Neural cell (in vitro differentiated cells): ENCODE data around the gene EDIL3. TPM values are rescaled to one million over a fixed set of nuclear protein-coding genes. Genes with fewer than 3 reads are reported as not detected.

Source experiments
- H2AFZ ChIP-seq: fragments of 200-600, 300-800 bp; sonication (generic), shearing (Covaris generic); 2 replicates; pipeline ENCODE4 v1.6.0; 2014; ENCODE audit warnings: low read depth, mild to moderate bottlenecking, antibody characterized with exemption, low read length, moderate library complexity
- H3F3A ChIP-seq: fragments of 200-600 bp; shearing (Covaris generic); 2 replicates; pipeline ENCODE4 v1.6.1; 2016; ENCODE audit warnings: mild to moderate bottlenecking, moderate library complexity, mixed read lengths, antibody characterized with exemption, low read length; ENCODE audit not compliant: insufficient read depth, poor library complexity, severe bottlenecking
- H3K27ac ChIP-seq: fragments of 200-600, 300-800 bp; sonication (generic), shearing (Covaris generic); 2 replicates; pipeline ENCODE4 v1.5.1; 2014; ENCODE audit warnings: mild to moderate bottlenecking, low read length, moderate library complexity
- H3K27me3 ChIP-seq: fragments of 300-800, 200-600 bp; sonication (generic), shearing (Covaris generic); 2 replicates; pipeline ENCODE4 v1.6.0; 2014; ENCODE audit warnings: mild to moderate bottlenecking, low read depth, low read length, moderate library complexity; ENCODE audit not compliant: insufficient read depth
- H3K36me3 ChIP-seq: fragments of 300-800, 200-600 bp; sonication (generic), shearing (Covaris generic); 2 replicates; pipeline ENCODE4 v1.5.1; 2014; ENCODE audit warnings: mild to moderate bottlenecking, antibody characterized with exemption, low read length, moderate library complexity; ENCODE audit not compliant: insufficient read depth
- H3K4me2 ChIP-seq: fragments of 300-800, 200-600 bp; sonication (generic), shearing (Covaris generic); 2 replicates; pipeline ENCODE4 v1.6.0; 2014; ENCODE audit warnings: mild to moderate bottlenecking, low read length
- H3K4me3 ChIP-seq: fragments of 300-800, 200-600 bp; sonication (generic), shearing (Covaris generic); 2 replicates; pipeline ENCODE4 v1.5.1; 2014; ENCODE audit warnings: mild to moderate bottlenecking, low read length, moderate library complexity
- H3K79me2 ChIP-seq: fragments of 200-600 bp; shearing (Covaris generic); replicated peaks from 2 replicates; pipeline ENCODE4 v1.6.0; 2014; ENCODE audit warnings: mild to moderate bottlenecking, low read length, moderate library complexity; ENCODE audit not compliant: insufficient read depth
- H3K9ac ChIP-seq: fragments of 300-800, 200-600 bp; sonication (generic), shearing (Covaris generic); 2 replicates; pipeline ENCODE4 v1.6.1; 2016; ENCODE audit warnings: mild to moderate bottlenecking, low read length, mixed read lengths
- H3K9me2 ChIP-seq: fragments of 200-600 bp; shearing (Covaris generic); 2 replicates; pipeline ENCODE4 v1.6.1; 2016; ENCODE audit warnings: mild to moderate bottlenecking, low read length, mixed read lengths; ENCODE audit not compliant: insufficient read depth
- H3K9me3 ChIP-seq: fragments of 200-600, 300-800 bp; sonication (generic), shearing (Covaris generic); 2 replicates; pipeline ENCODE4 v1.6.1; 2016; ENCODE audit warnings: mild to moderate bottlenecking, mixed run types, low read length, moderate library complexity, mixed read lengths
- H4K20me1 ChIP-seq: fragments of 200-600 bp; shearing (Covaris generic); 2 replicates; pipeline ENCODE4 v1.6.1; 2016; ENCODE audit warnings: mild to moderate bottlenecking, mixed run types; ENCODE audit not compliant: insufficient read depth
- EP300 ChIP-seq: fragments of 450-650 bp; conservative IDR thresholded peaks from 2 replicates; pipeline ENCODE4 v1.6.1; 2014; ENCODE audit warnings: antibody characterized with exemption, mild to moderate bottlenecking, moderate library complexity; ENCODE audit not compliant: poor library complexity, severe bottlenecking
- EZH2 ChIP-seq: fragments of 200-600, 300-800 bp; shearing (Covaris generic), sonication (generic); IDR thresholded peaks from 2 replicates; pipeline ENCODE4 v1.6.1; 2014; ENCODE audit warnings: antibody characterized with exemption, low read length, borderline replicate concordance, mild to moderate bottlenecking; ENCODE audit not compliant: insufficient read depth, poor library complexity, severe bottlenecking
- MXI1 ChIP-seq: fragments of 450-650 bp; conservative IDR thresholded peaks from 2 replicates; pipeline ENCODE4 v1.6.1; 2014; ENCODE audit warnings: antibody characterized with exemption, mild to moderate bottlenecking; ENCODE audit not compliant: poor library complexity, severe bottlenecking
- POLR2AphosphoS5 ChIP-seq: IDR thresholded peaks from 2 replicates; pipeline ENCODE4 v1.6.1; 2012
- RAD21 ChIP-seq: fragments of 450-650 bp; conservative IDR thresholded peaks from 2 replicates; pipeline ENCODE4 v1.6.1; 2014; ENCODE audit warnings: antibody characterized with exemption, mild to moderate bottlenecking, moderate library complexity
- SMC3 ChIP-seq: fragments of 450-650 bp; conservative IDR thresholded peaks from 2 replicates; pipeline ENCODE4 v1.6.1; 2014; ENCODE audit warnings: antibody characterized with exemption, mild to moderate bottlenecking, moderate library complexity; ENCODE audit not compliant: poor library complexity
- TAF1 ChIP-seq: IDR thresholded peaks from 2 replicates; pipeline ENCODE4 v1.6.1; 2012; ENCODE audit warnings: low read depth
- polyA plus RNA-seq: library from polyadenylated mRNA; depleted of rRNA; stranded (reverse); fragments of >200 nt; gene quantifications from 2 replicates; pipeline ENCODE4 v1.2.3, GENCODE V29; 2014
- TF ChIP-seq, protein P1 (sequence below): fragments of 450-650 bp; IDR thresholded peaks from 2 replicates; pipeline ENCODE4 v1.5.1; 2014; ENCODE audit warnings: antibody characterized with exemption, mild to moderate bottlenecking, moderate library complexity; ENCODE audit not compliant: poor library complexity, severe bottlenecking
- TF ChIP-seq, protein P2 (sequence below): IDR thresholded peaks from 2 replicates; pipeline ENCODE4 v1.6.1; 2012; ENCODE audit warnings: borderline replicate concordance

Gene EDIL3
- polyA plus RNA-seq, 1 donor from 2014 or later, result 6.1 TPM

DNA sequence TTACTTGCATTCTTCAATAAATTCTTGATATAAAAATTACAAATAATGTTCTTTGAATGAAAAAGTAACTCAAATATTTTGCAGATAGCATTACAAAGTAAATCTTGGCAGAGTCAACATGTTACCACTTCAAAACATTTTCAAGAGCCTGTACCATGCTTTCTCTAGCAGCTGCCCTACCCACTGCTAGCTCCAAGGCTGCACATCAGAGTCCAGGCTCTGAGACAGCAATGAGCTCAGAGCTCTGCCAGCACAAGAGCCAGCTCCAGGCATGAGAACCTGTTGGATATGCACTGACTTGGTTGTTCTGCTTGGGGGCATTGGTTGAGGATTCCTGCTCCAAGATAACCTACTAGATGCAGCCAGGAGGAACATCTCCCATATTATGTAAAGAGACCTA, 452.7 kb downstream of the EDIL3 start:
- no peak overlapping the region for H2AFZ ChIP-seq
- H3F3A ChIP-seq, result no peaks in the 10 kb centered on the region
- no peaks in the 10 kb centered on the region for H3K79me2 ChIP-seq
- H3K27ac ChIP-seq, result no peak overlapping the region
- H3K9ac ChIP-seq, result no peak overlapping the region
- no peaks in the 10 kb centered on the region for H3K9me2 ChIP-seq
- no peak overlapping the region for H3K4me3 ChIP-seq
- no peaks in the 10 kb centered on the region for H3K36me3 ChIP-seq
- H3K9me3 ChIP-seq, result no peaks in the 10 kb centered on the region
- TF ChIP-seq, protein P1, sequence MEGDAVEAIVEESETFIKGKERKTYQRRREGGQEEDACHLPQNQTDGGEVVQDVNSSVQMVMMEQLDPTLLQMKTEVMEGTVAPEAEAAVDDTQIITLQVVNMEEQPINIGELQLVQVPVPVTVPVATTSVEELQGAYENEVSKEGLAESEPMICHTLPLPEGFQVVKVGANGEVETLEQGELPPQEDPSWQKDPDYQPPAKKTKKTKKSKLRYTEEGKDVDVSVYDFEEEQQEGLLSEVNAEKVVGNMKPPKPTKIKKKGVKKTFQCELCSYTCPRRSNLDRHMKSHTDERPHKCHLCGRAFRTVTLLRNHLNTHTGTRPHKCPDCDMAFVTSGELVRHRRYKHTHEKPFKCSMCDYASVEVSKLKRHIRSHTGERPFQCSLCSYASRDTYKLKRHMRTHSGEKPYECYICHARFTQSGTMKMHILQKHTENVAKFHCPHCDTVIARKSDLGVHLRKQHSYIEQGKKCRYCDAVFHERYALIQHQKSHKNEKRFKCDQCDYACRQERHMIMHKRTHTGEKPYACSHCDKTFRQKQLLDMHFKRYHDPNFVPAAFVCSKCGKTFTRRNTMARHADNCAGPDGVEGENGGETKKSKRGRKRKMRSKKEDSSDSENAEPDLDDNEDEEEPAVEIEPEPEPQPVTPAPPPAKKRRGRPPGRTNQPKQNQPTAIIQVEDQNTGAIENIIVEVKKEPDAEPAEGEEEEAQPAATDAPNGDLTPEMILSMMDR, result no peak
- TF ChIP-seq SMC3 (no peak), MXI1 (no peak), POLR2AphosphoS5 (no peak), EZH2 (no peak), TAF1 (no peak), EP300 (no peak), RAD21 (no peak)
- TF ChIP-seq, protein P2, sequence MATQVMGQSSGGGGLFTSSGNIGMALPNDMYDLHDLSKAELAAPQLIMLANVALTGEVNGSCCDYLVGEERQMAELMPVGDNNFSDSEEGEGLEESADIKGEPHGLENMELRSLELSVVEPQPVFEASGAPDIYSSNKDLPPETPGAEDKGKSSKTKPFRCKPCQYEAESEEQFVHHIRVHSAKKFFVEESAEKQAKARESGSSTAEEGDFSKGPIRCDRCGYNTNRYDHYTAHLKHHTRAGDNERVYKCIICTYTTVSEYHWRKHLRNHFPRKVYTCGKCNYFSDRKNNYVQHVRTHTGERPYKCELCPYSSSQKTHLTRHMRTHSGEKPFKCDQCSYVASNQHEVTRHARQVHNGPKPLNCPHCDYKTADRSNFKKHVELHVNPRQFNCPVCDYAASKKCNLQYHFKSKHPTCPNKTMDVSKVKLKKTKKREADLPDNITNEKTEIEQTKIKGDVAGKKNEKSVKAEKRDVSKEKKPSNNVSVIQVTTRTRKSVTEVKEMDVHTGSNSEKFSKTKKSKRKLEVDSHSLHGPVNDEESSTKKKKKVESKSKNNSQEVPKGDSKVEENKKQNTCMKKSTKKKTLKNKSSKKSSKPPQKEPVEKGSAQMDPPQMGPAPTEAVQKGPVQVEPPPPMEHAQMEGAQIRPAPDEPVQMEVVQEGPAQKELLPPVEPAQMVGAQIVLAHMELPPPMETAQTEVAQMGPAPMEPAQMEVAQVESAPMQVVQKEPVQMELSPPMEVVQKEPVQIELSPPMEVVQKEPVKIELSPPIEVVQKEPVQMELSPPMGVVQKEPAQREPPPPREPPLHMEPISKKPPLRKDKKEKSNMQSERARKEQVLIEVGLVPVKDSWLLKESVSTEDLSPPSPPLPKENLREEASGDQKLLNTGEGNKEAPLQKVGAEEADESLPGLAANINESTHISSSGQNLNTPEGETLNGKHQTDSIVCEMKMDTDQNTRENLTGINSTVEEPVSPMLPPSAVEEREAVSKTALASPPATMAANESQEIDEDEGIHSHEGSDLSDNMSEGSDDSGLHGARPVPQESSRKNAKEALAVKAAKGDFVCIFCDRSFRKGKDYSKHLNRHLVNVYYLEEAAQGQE, result no peak
- H4K20me1 ChIP-seq, result no peaks in the 10 kb centered on the region
- H3K27me3 ChIP-seq, result no peaks in the 10 kb centered on the region
- H3K4me2 ChIP-seq, result no peak overlapping the region

DNA sequence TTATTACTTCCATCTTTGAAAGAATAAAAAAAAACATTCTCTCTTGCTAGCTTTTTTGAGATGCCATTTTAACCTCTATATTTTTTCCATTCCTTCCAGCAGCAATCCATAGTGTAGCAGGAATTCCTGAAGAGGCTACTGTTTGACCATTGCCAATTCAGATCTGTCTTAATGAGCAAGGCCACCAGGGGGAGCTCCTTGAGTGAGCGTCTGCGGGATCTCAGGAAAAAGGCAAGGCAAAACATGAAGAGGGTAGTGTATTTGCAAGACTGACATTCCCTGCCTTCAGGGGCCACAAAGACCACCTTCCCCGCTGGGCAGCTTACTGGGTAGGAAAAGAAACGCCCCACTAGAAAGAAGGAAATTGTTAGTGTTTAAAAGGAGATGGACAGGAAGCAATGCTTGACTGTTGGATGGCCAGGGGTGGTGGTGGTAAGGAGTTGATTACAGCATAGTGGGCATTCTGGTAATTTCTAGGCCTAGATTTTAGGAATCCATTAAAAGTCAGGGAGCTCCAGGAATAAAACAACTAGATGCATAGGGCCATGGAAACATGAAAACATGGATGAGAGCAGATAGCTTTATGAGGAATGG, 457.4 kb downstream of the EDIL3 start:
- H3K79me2 ChIP-seq, result no peaks in the 10 kb centered on the region
- no peaks in the 10 kb centered on the region for H3F3A ChIP-seq
- no peaks in the 10 kb centered on the region for H3K27me3 ChIP-seq
- H4K20me1 ChIP-seq, result no peaks in the 10 kb centered on the region
- no peak overlapping the region for H3K27ac ChIP-seq
- no peaks in the 10 kb centered on the region for H3K36me3 ChIP-seq
- TF ChIP-seq EZH2 (no peak), RAD21 (peak; percentile 63), SMC3 (peak; percentile 67)
- TF ChIP-seq, protein P1, result peak; percentile 63
- TF ChIP-seq, protein P2, result no peak
- H3K9me3 ChIP-seq, result no peaks in the 10 kb centered on the region
- H3K9me2 ChIP-seq, result no peaks in the 10 kb centered on the region
- H2AFZ ChIP-seq, result no peak overlapping the region
- H3K9ac ChIP-seq, result no peak overlapping the region
- no peak overlapping the region for H3K4me3 ChIP-seq
- no peak overlapping the region for H3K4me2 ChIP-seq
